ENCODE measurements around the gene C11orf21. TPM values are rescaled to one million over a fixed set of nuclear protein-coding genes. Genes with fewer than 3 reads are reported as not detected.
"Not testable (repeated sequence)": the region's sequence is repeated elsewhere in the genome, so short reads cannot be mapped to it uniquely, and the experiment has no call there.

C11orf21 gene
- polyA plus RNA-seq, 1 donor = 22.7 TPM

DNA sequence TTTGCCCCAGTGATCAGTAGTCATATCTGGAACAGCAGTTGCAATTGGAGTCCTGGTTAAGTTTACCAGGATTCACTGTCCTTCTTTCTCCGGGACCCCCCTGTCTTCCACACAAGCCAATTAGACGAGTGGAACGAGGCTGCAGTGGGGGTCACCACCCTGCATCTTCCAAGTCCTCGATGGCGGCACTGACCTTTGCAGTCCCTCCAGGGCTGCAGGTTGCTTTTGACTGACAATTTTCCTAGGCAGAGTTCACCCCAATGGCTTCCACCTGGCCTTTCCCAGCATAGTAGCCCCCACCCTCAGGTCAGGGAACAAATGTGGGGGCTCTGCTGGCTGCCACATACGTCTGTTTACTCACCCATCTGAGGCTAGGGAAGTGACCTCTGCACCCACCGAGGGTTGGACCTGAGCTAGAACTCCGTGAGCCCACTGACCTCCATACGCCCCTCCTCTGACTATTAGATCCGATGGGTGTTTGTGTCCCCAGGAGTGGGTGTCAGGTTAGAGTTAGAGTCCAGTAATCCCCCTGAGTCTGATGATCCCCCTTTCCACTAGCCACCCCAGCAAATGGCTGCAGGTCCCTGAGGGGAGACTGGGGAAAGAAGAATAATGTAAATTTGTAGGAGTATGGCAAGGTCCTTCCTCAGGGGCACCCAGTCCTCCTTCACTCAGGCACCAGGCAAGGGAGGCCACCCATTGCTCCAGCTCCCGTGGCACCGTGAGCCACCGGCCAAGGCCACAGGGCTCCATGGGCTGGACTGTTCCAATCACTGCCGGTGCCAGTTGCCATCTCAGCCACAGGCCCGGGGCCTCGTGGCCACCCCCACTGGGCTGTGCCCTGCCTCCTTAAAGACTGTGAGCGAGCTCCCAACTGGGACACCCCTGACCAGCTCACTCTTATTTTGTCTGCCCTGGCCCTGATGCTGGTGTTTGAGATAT lies 5.5 kb downstream of the C11orf21 start:
- WGBS (ENCODE audit: insufficient coverage, low lambda C conversion rate) = no CpG with 5 or more reads among the region's 17 CpGs
- DNase-seq = no peak
- Histone ChIP-seq H3K4me1 (ENCODE audit: control insufficient read depth, insufficient read depth, low read length) (peaks cover 24% of the 10 kb centered on the region), H3K27ac (ENCODE audit: low read length) (no peak overlapping the region), H3K4me3 (ENCODE audit: low read length) (no peak overlapping the region), H3K27me3 (ENCODE audit: control insufficient read depth, insufficient read depth, low read length) (no peaks in the 10 kb centered on the region), H3K9me3 (ENCODE audit: control insufficient read depth, low read depth, low read length) (no peaks in the 10 kb centered on the region), H3K36me3 (ENCODE audit: control insufficient read depth, insufficient read depth, low read length) (no peaks in the 10 kb centered on the region)

GRCh38 chr11:2294926-2295290 lies 6.8 kb downstream of the C11orf21 start:
- H3K9me3 ChIP-seq (ENCODE audit: control insufficient read depth, low read depth, low read length) = no peaks in the 10 kb centered on the region
- no CpG with 5 or more reads among the region's 8 CpGs for WGBS (ENCODE audit: insufficient coverage, low lambda C conversion rate)
- H3K4me3 ChIP-seq (ENCODE audit: low read length) = no peak overlapping the region
- no peak overlapping the region for H3K27ac ChIP-seq (ENCODE audit: low read length)
- H3K27me3 ChIP-seq (ENCODE audit: control insufficient read depth, insufficient read depth, low read length) = peaks cover 5% of the 10 kb centered on the region
- DNase-seq = no peak
- H3K36me3 ChIP-seq (ENCODE audit: control insufficient read depth, insufficient read depth, low read length) = no peaks in the 10 kb centered on the region
- H3K4me1 ChIP-seq (ENCODE audit: control insufficient read depth, insufficient read depth, low read length) = peaks cover 13% of the 10 kb centered on the region

DNA sequence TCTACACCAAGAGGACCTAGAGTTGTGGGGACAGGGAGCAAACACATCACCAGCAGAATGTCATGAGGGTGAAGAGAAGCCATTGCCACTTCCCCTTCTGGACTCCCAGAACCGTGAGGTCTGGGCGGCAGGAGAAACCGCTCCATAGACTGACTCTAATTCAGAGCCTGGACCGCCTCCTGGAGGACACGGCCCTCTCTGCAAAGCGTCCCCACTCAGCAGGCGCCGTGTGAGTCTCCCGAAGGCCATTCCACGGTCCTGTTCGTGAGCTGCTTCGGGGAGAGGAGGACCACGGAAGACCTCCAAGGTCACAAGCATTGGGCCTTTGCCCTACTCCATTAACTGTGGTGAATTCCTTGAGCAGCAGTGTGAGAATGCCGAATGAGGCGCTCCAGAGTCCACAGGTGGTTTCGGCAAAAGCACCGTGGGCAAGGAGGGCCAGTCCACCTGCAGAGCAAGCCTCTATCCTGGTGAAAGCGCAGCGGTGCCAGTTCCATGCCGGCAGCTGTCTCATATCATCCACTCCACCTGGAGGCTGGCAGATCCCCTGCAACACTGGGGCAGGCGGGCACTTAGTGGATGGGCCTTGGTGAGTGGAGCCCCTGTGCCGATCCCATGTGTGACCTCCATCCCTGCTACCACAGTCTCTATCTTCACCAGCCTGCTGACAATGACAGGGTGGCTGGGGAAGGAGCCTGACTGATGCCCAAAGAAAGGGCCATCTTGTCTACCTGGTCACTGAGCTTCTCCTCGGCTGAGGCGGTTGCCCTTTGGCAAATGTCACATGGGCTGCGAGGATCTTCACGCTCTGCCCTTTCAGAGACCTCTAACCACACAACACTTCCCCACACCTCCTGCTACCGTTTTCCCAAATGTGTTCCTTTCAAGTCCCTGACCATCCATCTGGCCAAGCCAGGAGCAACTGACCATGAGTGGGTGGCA lies 7.5 kb downstream of the C11orf21 start:
- no peak for DNase-seq
- no peak overlapping the region for H3K4me3 ChIP-seq (ENCODE audit: low read length)
- no peaks in the 10 kb centered on the region for H3K36me3 ChIP-seq (ENCODE audit: control insufficient read depth, insufficient read depth, low read length)
- no peaks in the 10 kb centered on the region for H3K9me3 ChIP-seq (ENCODE audit: control insufficient read depth, low read depth, low read length)
- H3K27me3 ChIP-seq (ENCODE audit: control insufficient read depth, insufficient read depth, low read length) = peaks cover 5% of the 10 kb centered on the region
- peaks cover 7% of the 10 kb centered on the region for H3K4me1 ChIP-seq (ENCODE audit: control insufficient read depth, insufficient read depth, low read length)
- 90% methylated on average over 2 of the region's 27 CpGs for WGBS (ENCODE audit: insufficient coverage, low lambda C conversion rate)
- no peak overlapping the region for H3K27ac ChIP-seq (ENCODE audit: low read length)

- Histone ChIP-seq H3K4me3 (ENCODE audit: low read length) (no peak overlapping the region), H3K4me1 (ENCODE audit: control insufficient read depth, insufficient read depth, low read length) (no peaks in the 10 kb centered on the region), H3K27ac (ENCODE audit: low read length) (no peak overlapping the region), H3K9me3 (ENCODE audit: control insufficient read depth, low read depth, low read length) (no peaks in the 10 kb centered on the region), H3K27me3 (ENCODE audit: control insufficient read depth, insufficient read depth, low read length) (peaks cover 5% of the 10 kb centered on the region), H3K36me3 (ENCODE audit: control insufficient read depth, insufficient read depth, low read length) (no peaks in the 10 kb centered on the region)
- no CpG with 5 or more reads among the region's 20 CpGs for WGBS (ENCODE audit: insufficient coverage, low lambda C conversion rate)
- DNase-seq = no peak
Measured at GRCh38 chr11:2293531-2293971, 8.2 kb downstream of the C11orf21 start.

DNA sequence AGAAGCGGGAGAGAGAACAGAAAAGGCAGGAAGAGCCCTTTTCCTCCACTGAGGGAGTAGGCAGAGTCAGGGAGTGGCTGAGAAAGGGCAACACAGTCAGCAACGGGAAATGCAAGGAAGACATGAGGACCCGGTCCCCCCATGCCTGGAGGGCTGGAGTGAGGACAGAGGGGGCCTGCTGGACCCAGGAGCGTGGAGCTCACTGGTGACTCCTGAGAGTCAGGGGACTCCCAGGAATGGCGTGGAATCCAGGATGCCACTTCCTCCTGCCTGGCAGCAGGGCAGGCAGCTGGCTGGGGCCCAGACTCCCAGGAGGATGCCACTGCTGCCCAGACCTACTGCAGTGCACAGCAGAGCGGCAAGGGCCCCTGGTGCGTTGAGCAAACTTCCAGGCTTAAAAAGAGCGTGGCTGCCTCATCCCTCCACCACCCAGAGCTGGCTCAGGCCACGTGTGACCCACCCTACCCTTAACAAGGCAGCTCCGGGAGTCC lies 11.3 kb downstream of the C11orf21 start:
- H3K4me1 ChIP-seq (ENCODE audit: control insufficient read depth, insufficient read depth, low read length) = no peaks in the 10 kb centered on the region
- H3K27me3 ChIP-seq (ENCODE audit: control insufficient read depth, insufficient read depth, low read length) = peaks cover 7% of the 10 kb centered on the region
- H3K9me3 ChIP-seq (ENCODE audit: control insufficient read depth, low read depth, low read length) = no peaks in the 10 kb centered on the region
- H3K4me3 ChIP-seq (ENCODE audit: low read length) = no peak overlapping the region
- WGBS (ENCODE audit: insufficient coverage, low lambda C conversion rate) = no CpG with 5 or more reads among the region's 10 CpGs
- no peak for DNase-seq
- H3K27ac ChIP-seq (ENCODE audit: low read length) = no peak overlapping the region
- no peaks in the 10 kb centered on the region for H3K36me3 ChIP-seq (ENCODE audit: control insufficient read depth, insufficient read depth, low read length)

DNA sequence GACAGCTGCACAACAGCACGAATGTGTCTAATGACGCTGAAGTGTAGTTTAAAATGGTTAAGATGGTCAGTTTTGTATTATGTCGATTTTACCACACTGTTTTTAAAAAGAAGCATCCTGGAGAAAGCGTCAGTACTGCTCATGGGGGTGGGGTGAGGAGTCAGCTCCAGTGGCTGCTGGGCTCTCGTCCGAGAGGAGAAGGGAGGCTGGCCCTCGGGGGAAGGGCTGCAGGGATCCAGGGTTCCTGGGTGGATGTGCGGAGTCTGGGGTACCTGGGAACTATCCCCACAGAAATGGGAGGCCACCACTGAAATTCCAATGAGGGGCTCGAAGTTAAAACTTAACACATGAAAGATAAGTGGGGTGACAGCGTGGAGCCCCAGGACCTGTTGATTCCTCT lies 11.9 kb downstream of the C11orf21 start:
- no peaks in the 10 kb centered on the region for H3K9me3 ChIP-seq (ENCODE audit: control insufficient read depth, low read depth, low read length)
- H3K4me1 ChIP-seq (ENCODE audit: control insufficient read depth, insufficient read depth, low read length) = no peaks in the 10 kb centered on the region
- no peak overlapping the region for H3K27ac ChIP-seq (ENCODE audit: low read length)
- WGBS (ENCODE audit: insufficient coverage, low lambda C conversion rate) = 93% methylated on average over 2 of the region's 10 CpGs
- DNase-seq = no peak
- no peak overlapping the region for H3K4me3 ChIP-seq (ENCODE audit: low read length)
- peaks cover 9% of the 10 kb centered on the region for H3K27me3 ChIP-seq (ENCODE audit: control insufficient read depth, insufficient read depth, low read length)
- no peaks in the 10 kb centered on the region for H3K36me3 ChIP-seq (ENCODE audit: control insufficient read depth, insufficient read depth, low read length)

- H3K9me3 ChIP-seq (ENCODE audit: control insufficient read depth, low read depth, low read length) = no peaks in the 10 kb centered on the region
- no CpG with 5 or more reads among the region's 6 CpGs for WGBS (ENCODE audit: insufficient coverage, low lambda C conversion rate)
- H3K36me3 ChIP-seq (ENCODE audit: control insufficient read depth, insufficient read depth, low read length) = no peaks in the 10 kb centered on the region
- H3K27me3 ChIP-seq (ENCODE audit: control insufficient read depth, insufficient read depth, low read length) = peaks cover 9% of the 10 kb centered on the region
- H3K4me1 ChIP-seq (ENCODE audit: control insufficient read depth, insufficient read depth, low read length) = no peaks in the 10 kb centered on the region
- H3K4me3 ChIP-seq (ENCODE audit: low read length) = no peak overlapping the region
- H3K27ac ChIP-seq (ENCODE audit: low read length) = no peak overlapping the region
- DNase-seq = no peak
Measured at GRCh38 chr11:2289350-2289749, 12.4 kb downstream of the C11orf21 start.

DNA sequence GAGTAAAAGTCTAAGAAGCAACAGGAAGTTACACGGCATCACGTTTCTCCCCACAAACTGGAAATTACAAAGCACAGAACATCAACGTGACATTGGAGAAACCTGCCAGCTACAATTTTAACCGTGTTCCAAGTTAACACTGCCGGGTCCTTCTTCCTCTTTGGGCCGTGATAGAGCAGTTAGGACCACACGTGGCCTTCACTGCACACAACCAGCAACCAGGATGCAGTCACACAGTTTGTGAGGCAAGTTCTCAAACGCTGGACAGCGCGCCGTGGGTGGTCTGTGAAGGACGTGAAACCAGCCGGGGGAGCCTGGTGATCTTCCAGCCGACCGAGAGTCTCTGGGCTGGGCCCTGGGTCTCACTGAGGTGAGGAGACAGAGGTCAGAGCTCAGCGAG lies 14.6 kb downstream of the C11orf21 start:
- Histone ChIP-seq H3K9me3 (ENCODE audit: control insufficient read depth, low read depth, low read length) (no peaks in the 10 kb centered on the region), H3K36me3 (ENCODE audit: control insufficient read depth, insufficient read depth, low read length) (no peaks in the 10 kb centered on the region), H3K4me3 (ENCODE audit: low read length) (no peak overlapping the region), H3K27ac (ENCODE audit: low read length) (peak overlapping the region; percentile 42), H3K4me1 (ENCODE audit: control insufficient read depth, insufficient read depth, low read length) (no peaks in the 10 kb centered on the region), H3K27me3 (ENCODE audit: control insufficient read depth, insufficient read depth, low read length) (peaks cover 12% of the 10 kb centered on the region)
- DNase-seq = no peak
- 33% methylated on average over 3 of the region's 16 CpGs for WGBS (ENCODE audit: insufficient coverage, low lambda C conversion rate)

DNA sequence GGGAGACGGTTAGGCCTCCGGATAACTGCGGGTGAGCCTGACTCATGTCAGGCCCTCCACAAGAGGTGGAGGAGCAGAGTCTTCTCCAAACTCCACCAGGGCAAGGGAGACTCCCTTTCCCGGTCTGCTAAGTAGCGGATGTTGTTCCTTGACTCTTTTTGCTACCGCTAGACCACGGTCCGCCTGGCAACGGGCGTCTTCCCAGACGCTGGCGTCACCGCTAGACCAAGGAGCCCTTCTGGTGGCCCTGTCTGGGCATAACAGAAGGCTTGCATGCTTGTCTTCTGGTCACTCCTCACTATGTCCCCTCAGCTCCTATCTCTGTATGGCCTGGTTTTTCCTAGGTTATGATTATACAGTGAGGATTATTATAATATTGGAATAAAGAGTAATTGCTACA lies 15.4 kb downstream of the C11orf21 start:
- not testable (repeated sequence) for DNase-seq; H3K27ac ChIP-seq (ENCODE audit: low read length); H3K4me3 ChIP-seq (ENCODE audit: low read length); H3K9me3 ChIP-seq (ENCODE audit: control insufficient read depth, low read depth, low read length); H3K4me1 ChIP-seq (ENCODE audit: control insufficient read depth, insufficient read depth, low read length); H3K36me3 ChIP-seq (ENCODE audit: control insufficient read depth, insufficient read depth, low read length)
- no CpG with 5 or more reads among the region's 13 CpGs for WGBS (ENCODE audit: insufficient coverage, low lambda C conversion rate)
- H3K27me3 ChIP-seq (ENCODE audit: control insufficient read depth, insufficient read depth, low read length) = peaks cover 12% of the 10 kb centered on the region

DNA sequence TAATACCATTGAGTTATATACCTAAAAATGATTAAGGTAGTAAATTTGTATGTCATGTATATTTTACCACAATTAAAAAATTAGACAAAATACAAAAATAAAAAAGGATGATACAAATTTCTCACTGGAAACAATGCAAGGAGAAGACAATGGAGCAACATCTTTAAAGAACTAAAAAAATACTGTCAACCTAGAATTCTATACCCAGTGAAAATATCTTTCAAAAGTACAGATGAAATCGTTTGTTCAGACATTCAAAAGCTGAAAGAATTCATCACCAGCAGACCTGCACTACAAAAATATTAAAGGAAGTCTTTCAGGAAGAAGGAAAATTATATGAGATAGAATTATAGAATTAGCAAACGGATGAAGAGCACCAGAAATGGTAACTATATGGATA lies 21.5 kb downstream of the C11orf21 start:
- DNase-seq = no peak
- Histone ChIP-seq H3K4me3 (ENCODE audit: low read length) (no peak overlapping the region), H3K9me3 (ENCODE audit: control insufficient read depth, low read depth, low read length) (peaks cover 9% of the 10 kb centered on the region), H3K27ac (ENCODE audit: low read length) (no peak overlapping the region), H3K4me1 (ENCODE audit: control insufficient read depth, insufficient read depth, low read length) (no peaks in the 10 kb centered on the region), H3K36me3 (ENCODE audit: control insufficient read depth, insufficient read depth, low read length) (no peaks in the 10 kb centered on the region), H3K27me3 (ENCODE audit: control insufficient read depth, insufficient read depth, low read length) (peaks cover 3% of the 10 kb centered on the region)
- WGBS (ENCODE audit: insufficient coverage, low lambda C conversion rate) = 86% methylated on average over 1 of the region's 2 CpGs

All from large intestine (tissue), 3 donors.